Islet precursor cell (in vitro differentiated cells): Measurements from ENCODE around the gene PRKRIP1.
"Not testable (repeated sequence)": the region's sequence is repeated elsewhere in the genome, so short reads cannot be mapped to it uniquely, and the experiment has no call there.

Experiments used
- DNase-seq: peaks from one replicate; pipeline ENCODE4 v3.0.0-alpha.2; 2018

Gene PRKRIP1

DNA sequence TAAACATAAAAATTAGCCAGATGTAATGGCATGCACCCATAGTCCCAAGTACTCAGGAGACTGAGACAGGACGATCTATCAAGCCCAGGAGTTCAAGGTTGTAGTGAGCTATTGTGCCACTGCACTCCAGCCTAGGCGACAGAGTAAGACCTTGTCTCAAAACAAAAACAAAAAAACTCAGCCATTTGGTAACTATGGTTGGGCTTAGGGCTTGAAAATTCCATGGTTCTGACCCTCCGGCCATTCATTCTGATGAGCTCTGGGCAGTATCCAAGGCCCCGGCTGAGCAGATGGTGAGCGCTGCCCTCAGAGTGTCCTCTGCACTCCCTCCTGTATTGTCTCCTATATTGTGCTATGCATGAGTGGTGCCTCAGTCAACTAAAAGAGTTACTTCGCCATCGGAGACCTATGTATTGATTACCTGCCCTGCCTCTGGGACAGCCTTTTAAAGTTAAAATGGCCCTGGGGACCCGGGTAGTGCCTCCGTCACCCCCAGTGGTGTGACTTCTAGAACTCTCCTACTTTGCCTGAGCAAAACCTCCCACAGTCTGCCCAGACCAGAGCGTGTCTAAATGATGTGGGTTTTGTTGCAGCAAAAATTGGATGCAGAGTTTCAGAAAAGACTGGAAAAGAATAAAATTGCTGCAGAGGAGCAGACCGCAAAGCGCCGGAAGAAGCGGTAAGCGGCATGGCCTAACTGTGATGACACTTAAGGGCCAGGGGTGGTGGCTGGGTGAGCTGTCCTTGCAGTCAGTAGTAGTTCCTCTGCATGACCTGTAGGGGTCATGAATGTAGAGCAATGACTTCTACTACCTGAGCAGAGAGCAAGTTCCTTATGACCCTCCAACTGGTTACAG is 8.1 kb downstream of the PRKRIP1 start:
- peak; percentile 83 for DNase-seq

GRCh38 chr7:102404862-102405188 is 8.7 kb downstream of the PRKRIP1 start:
- DNase-seq: not testable (repeated sequence)

DNA sequence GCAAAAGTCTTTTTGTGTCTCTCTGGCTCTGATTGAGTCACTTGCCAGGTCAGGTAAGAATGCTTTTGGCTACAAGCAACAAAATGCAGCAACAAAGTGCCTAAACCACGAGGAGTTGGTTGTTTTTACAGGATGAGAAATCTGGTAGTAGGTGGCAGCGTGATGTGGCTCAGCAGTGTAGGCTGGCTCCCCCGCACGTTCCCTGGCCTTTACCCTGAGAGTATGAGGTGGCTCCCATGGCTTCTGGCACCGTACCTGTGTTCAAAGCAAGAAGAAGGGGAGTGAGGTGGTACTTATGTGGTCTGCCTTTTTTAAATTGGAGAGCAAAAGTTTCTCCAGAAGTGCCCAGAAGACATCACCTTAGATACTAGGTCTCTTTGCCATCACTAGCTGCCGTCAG is 11.7 kb downstream of the PRKRIP1 start:
- no peak for DNase-seq

- DNase-seq: not testable (repeated sequence)
Observed at GRCh38 chr7:102408530-102408929, 12.4 kb downstream of the PRKRIP1 start.

DNA sequence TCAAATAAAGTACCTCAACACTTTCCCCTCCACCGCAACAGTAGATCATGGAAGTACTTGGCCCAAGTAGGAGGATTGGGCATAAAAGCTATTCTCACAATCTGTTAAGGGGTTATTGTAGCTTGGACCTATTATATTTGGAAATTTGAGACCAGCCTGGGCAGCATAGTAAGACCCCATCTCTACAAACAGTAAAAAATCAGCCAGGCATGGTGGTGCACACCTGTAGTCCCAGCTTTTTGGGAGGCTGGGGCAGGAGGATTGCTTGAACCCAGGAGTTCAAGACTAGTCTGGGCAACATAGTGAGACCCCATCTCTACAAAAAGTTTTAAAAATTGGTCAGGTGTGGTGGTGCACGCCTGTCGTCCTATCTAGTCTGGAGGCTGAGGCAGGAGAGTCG is 13.2 kb downstream of the PRKRIP1 start:
- no peak for DNase-seq

- no peak for DNase-seq
Observed at GRCh38 chr7:102410123-102410522, 14.0 kb downstream of the PRKRIP1 start.

GRCh38 chr7:102410918-102411317 is 14.8 kb downstream of the PRKRIP1 start:
- DNase-seq: no peak

DNA sequence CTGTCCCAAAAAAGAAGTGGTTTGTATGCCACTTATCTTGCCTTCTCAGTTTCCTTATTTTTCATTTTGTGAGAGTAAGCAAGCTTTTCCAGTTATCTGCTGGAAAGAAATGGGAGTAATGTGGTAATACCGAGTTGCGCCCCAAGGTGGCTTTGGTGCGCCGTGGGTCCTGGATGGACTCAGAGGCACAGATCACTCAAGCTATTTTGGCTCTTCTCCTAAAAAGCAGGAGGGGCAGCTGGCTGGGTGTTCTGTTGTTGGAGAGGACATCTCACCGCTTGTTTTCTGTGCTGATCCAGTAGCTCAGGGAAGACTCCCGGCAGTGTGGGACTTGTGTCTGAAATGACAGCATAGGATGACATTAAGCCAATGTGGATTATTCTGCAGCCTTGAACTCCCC is 16.4 kb downstream of the PRKRIP1 start:
- no peak for DNase-seq

GRCh38 chr7:102413091-102413490 is 16.9 kb downstream of the PRKRIP1 start:
- DNase-seq: no peak

DNA sequence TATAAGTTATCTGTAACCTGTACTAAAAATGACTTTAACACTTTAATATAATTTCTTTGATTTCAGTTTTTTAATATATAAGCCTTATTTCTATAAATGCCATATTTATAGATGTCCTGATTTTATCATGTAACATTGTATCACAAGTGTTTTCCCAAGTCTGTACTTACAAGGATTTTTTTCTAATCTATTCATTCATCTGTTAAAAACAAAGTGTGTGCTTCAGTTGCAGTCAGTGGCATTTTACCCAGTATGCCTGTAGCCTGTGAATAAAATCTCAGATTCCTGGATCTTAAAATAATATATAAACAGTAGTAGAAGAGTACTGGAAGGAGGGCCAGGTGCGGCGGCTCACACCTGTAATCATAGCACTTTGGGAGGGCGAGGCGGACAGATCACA is 17.4 kb downstream of the PRKRIP1 start:
- DNase-seq: no peak

GRCh38 chr7:102415685-102416225 is 19.6 kb downstream of the PRKRIP1 start:
- DNase-seq: no peak

- DNase-seq: no peak
Observed at GRCh38 chr7:102416406-102416805, 20.2 kb downstream of the PRKRIP1 start.

DNA sequence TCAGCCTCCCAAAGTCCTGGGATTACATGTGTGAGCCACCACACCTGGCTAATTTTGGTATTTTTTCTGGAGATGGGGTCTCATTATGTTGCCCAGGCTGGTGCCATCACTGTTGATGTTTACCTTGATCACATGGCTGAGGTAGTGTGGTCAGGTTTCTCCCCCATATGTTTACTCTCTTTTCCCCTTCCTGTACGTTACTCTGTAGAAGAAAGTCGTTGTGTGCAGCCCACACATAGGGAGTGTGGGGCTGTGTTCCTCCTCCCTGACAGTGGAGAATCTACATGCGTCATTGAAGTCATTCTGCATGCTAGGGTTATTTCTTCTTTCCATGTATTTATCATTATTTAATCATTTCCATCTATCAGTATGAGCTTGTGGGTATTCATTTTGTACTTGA is 20.9 kb downstream of the PRKRIP1 start:
- no peak for DNase-seq

DNA sequence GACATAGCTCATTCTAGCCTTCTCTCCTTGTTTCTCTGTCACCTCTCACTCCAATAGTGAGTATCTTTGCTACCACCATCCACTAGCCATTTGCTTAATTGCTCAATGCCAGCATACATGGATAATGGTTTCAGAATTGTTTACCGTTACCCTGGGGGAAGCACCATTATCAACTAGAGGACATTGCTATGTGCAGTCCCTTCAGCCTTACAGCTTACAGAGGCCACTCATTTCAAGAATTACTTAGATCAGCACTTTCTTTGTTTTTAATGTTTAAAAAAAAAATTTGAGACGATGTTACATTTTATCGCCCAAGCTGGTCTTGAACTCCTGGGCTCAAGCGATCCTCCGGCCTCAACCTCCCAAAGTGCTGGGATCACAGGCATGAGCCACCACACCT is 22.4 kb downstream of the PRKRIP1 start:
- DNase-seq: no peak

DNA sequence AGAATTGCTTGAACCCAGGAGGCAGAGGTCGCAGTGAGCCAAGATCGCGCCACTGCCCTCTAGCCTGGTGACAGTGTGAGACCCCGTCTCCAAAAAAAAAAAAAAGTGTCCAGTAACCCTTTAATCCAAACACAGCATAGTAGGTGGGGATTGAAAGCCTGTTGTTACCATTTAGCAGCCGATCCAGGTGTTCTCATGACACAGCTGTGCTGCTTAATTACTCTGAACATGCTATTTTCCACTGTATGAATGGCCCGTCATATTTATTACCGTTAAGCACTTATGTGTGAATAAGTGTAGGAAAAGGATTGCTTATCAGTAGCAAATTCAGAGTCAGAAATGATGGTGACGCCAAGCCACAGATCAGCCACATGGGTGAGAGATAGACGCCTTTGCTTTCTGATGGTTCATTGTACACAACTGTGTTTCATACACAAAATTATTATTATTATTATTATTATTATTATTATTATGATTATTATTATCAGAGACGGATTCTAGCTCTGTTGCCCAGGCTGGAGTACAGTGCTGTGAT is 25.6 kb downstream of the PRKRIP1 start:
- no peak for DNase-seq

GRCh38 chr7:102424129-102424551 is 28.0 kb downstream of the PRKRIP1 start:
- DNase-seq: no peak

DNA sequence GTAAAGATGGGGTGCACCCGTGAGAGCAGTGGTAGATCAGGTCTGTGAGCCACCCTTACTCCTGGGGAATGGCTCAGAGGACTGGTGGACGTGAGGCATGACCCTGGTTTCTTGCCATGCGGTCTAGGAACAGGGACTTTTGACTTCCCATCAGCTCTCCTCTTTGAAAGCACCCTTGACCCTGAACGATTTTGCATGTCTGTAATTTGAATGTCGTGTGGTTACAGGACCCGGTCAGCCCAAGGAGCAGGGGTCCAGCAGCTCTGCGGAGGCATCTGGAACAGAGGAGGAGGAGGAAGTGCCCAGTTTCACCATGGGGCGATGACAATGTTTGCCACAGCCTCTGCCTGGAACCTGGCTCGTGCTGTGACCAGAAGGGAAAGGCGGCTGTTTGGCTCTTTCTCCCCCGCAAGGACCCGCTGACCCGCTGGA is 28.6 kb downstream of the PRKRIP1 start:
- no peak for DNase-seq

DNA sequence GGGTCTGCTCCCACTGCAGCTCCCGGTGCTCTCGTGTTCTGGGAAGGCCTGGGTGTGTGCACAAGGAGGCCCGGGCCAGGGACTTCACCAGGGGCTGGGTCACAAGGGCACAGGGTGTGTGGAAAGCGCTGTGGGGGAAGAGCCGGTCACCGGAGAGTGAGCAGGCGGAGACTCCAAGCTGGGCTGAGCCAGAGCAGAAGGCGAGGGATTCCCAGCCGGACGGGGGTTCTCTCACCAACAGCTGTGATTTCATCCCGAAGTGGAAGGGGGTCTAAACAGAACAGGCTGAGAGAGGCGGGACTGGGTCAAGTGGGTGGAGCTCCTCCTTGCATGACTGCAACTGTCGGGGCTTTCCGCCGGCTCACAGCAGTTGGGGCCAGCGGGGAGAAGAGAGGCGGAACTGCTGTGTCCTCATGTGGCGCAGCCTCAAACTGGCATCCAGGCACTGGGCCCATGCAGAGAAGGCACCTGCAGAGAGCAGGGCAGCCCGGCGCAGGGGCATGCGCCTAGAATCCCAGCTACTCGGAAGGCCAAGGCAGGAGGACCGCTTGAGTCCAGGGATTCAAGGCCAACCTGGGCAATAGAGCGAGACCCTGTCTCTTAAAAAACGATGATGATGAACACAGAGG is 29.6 kb downstream of the PRKRIP1 start:
- no peak for DNase-seq

DNA sequence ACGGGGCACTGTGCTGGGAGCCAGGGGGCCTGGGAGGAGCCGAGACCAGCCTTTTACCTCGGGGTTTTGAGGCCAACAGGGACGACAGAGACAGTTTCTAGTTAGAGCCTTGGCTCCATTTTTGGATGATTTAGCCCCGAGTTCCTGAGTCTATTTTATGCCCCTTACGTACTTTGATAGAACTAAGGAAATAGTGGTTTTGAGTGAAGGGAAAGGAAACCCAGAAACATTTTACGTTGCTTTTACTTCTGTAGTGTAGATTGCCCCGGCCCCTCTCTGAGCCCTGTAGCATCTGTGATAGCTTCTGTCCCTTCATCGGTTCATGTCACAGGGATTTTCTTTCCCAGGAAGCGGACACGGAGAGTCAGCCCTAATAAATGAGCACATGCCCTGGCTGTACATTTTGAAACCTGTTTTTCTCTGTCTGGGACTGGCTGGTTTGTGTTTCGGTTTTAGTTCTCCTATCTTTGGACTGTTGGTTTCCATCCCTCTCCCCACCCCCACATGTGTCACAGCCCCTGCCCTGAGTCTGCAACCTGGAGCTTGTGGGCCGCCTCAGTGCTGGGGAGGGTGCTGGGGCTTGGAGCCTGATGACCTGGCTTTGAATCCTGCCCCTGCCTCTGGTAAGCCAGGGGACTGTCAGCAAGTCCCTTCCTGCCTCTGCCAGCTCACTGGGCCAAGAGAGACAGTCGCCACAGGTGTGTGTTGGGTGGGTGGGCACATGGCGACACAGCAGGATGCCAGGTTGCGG is 30.3 kb downstream of the PRKRIP1 start:
- DNase-seq: no peak

GRCh38 chr7:102427019-102427405 is 30.8 kb downstream of the PRKRIP1 start:
- DNase-seq: no peak

DNA sequence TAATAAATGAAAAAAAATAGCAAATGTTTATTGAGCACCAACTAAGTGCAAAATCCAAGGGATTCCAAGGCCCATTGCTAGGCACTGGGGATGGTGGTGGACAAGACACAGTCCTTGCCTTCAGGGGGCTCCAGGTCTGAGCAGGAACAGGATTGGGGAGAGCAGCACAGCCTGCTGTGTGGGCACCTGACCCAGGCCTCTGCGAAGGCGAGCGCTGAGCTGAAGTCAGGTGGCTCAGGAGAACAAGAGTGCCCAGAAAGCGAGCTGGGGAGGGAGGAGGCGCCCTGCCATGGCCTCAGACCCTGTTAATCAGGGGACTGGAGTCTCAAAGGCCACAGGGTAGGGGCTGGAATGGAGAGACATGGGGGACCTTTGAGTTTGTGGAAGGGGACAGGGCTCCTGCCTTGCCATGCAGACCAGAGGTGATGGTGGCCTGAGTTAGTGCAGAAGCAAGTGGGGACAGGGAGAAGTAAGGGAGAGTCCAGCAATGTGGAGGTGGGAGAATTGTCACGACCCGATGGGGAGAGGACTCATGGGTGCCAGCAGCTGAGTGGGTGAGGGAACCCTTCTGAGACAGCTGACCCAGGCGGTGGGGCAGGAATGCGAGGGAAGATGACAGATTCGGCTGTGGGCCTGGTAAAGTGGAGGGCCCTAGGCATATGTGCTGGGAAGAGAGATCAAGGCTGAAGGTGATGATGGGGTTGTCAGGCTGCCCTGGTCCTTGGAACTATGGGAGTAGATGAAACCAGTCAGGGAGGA is 33.2 kb downstream of the PRKRIP1 start:
- DNase-seq: no peak

DNA sequence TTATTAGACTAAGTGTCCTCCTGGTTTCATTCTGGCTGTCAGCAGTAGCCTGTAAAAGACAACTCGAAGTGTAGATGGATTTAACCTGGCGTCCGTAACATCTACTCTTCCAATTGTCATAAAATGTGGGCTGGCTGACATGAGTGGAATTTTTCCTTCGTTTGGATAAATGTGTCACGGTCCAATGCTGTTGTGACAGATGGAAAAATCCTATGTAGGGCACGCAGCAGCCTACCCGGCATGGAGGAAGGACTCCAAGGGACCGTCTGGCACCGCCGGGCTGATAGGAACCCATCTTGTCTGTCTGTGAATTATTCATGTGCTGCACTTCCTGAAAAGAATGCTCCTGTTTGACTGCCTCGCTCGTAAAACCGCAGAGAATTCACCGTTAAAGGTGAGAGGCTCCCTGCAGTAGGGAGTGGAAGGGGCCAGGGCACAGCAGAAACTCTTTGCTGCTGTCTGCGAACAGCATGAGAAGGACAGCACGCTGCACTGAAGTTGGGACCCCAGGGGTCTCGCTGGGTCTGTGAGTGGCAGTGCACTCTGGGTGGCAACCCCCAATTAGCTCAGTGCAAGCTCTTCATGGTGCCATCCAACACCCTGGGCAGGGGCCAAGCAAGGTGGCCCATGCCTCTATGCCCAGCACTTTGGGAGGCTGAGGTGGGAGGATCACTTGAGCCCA is 35.6 kb downstream of the PRKRIP1 start:
- DNase-seq: peak; percentile 89
